IMR-90 (cell line): ENCODE data around the gene WASHC4. TPM values are rescaled to one million over a fixed set of nuclear protein-coding genes. Genes with fewer than 3 reads are reported as not detected.

Experiments
- ATAC-seq: fragments of 200-7000 bp; cut with Tn5 transposase; 2 replicates; pipeline ENCODE4 v1.9.1; 2020; ENCODE audit warnings: low read depth, mild to moderate bottlenecking, moderate library complexity
- BruUV-seq: library from RNA; stranded (reverse); fragments of 400-500 nt; replicated peaks from 2 replicates; lab custom pipeline; 2021; lab: Mats Ljungman, UMichigan
- CTCF ChIA-PET: fragments of 300-600 bp; formaldehyde crosslinking; extraction: SDS; loops from one replicate; lab custom pipeline; 2021; ENCODE audit warnings: antibody characterized with exemption; lab: Yijun Ruan, JAX
- POLR2A ChIA-PET: fragments of 300-600 bp; sonication (Branson Sonifier 250); formaldehyde crosslinking; loops from one replicate; lab custom pipeline; 2022; ENCODE audit warnings: antibody characterized with exemption; ENCODE audit not compliant: unreplicated experiment; lab: Charles Lee
- DNase-seq: peaks from one replicate; pipeline ENCODE4 v3.0.0; 2013
- H2AFZ ChIP-seq: replicated peaks from 2 replicates; pipeline ENCODE3; 2013; ENCODE audit warnings: low read length, mild to moderate bottlenecking; ENCODE audit not compliant: poor library complexity
- H2AK5ac ChIP-seq: 2 replicates; pipeline ENCODE4 v1.6.1; 2013; ENCODE audit warnings: low read depth, low read length, inconsistent platforms
- H2AK9ac ChIP-seq: replicated peaks from 2 replicates; pipeline ENCODE3; 2013; ENCODE audit warnings: mild to moderate bottlenecking, low read depth, low read length, moderate library complexity; ENCODE audit not compliant: poor library complexity
- H2BK120ac ChIP-seq: 2 replicates; pipeline ENCODE4 v1.6.1; 2013; ENCODE audit warnings: low read depth, low read length, inconsistent platforms
- H2BK15ac ChIP-seq: 3 replicates; pipeline ENCODE4 v1.6.1; 2013; ENCODE audit warnings: low read depth, low read length, inconsistent platforms
- H2BK20ac ChIP-seq: 2 replicates; pipeline ENCODE4 v1.6.1; 2013; ENCODE audit warnings: low read depth, mild to moderate bottlenecking, inconsistent platforms, low read length, moderate library complexity
- H2BK5ac ChIP-seq: 2 replicates; pipeline ENCODE4 v1.6.1; 2013; ENCODE audit warnings: mild to moderate bottlenecking, low read depth, low read length, inconsistent platforms; ENCODE audit not compliant: poor library complexity, severe bottlenecking
- H3K14ac ChIP-seq: replicated peaks from 2 replicates; pipeline ENCODE4 v1.6.1; 2013; ENCODE audit warnings: low read depth, low read length, inconsistent platforms
- H3K18ac ChIP-seq: 2 replicates; pipeline ENCODE4 v1.6.1; 2013; ENCODE audit warnings: low read depth, low read length, control low read depth
- H3K23ac ChIP-seq: 2 replicates; pipeline ENCODE4 v1.6.1; 2013; ENCODE audit warnings: low read depth, low read length, inconsistent platforms
- H3K27ac ChIP-seq: 2 replicates; pipeline ENCODE4 v1.5.1; 2013; ENCODE audit warnings: mild to moderate bottlenecking, control low read depth, low read length; ENCODE audit not compliant: insufficient read depth
- H3K27me3 ChIP-seq: 2 replicates; pipeline ENCODE4 v1.6.1; 2013; ENCODE audit warnings: low read length; ENCODE audit not compliant: control insufficient read depth, insufficient read depth
- H3K36me3 ChIP-seq: 2 replicates; pipeline ENCODE4 v1.6.1; 2013; ENCODE audit warnings: low read length, mixed read lengths; ENCODE audit not compliant: control insufficient read depth, insufficient read depth
- H3K4ac ChIP-seq: 2 replicates; pipeline ENCODE4 v1.6.1; 2013; ENCODE audit warnings: low read depth, low read length, inconsistent platforms
- H3K4me1 ChIP-seq: 2 replicates; pipeline ENCODE4 v1.6.1; 2013; ENCODE audit warnings: low read length, mixed read lengths; ENCODE audit not compliant: control insufficient read depth, insufficient read depth
- H3K4me2 ChIP-seq: 2 replicates; pipeline ENCODE4 v1.6.1; 2013; ENCODE audit warnings: low read depth, mild to moderate bottlenecking, control low read depth, low read length, moderate library complexity
- H3K4me3 ChIP-seq: 2 replicates; pipeline ENCODE4 v1.5.1; 2013; ENCODE audit warnings: low read depth, mild to moderate bottlenecking, control low read depth, low read length, moderate library complexity; ENCODE audit not compliant: insufficient read depth
- H3K56ac ChIP-seq: 2 replicates; pipeline ENCODE4 v1.6.1; 2013; ENCODE audit warnings: low read length, inconsistent platforms; ENCODE audit not compliant: insufficient read depth; ENCODE audit errors: extremely low read depth
- H3K79me1 ChIP-seq, 2 experiments: 2 replicates each; pipeline ENCODE4 v1.6.1; 2013; ENCODE audit warnings: low read length in 2 of 2, inconsistent platforms in 1 of 2, low read depth in 1 of 2
- H3K9ac ChIP-seq: 2 replicates; pipeline ENCODE4 v1.6.1; 2013; ENCODE audit warnings: low read depth, low read length, control low read depth
- H3K9me1 ChIP-seq: 2 replicates; pipeline ENCODE4 v1.6.1; 2013; ENCODE audit warnings: low read length, inconsistent platforms; ENCODE audit not compliant: insufficient read depth
- H3K9me3 ChIP-seq: 2 replicates; pipeline ENCODE4 v1.6.1; 2013; ENCODE audit warnings: low read length; ENCODE audit not compliant: control insufficient read depth, insufficient read depth
- H4K20me1 ChIP-seq: 2 replicates; pipeline ENCODE4 v1.6.1; 2013; ENCODE audit warnings: low read length, inconsistent platforms; ENCODE audit not compliant: insufficient read depth
- H4K5ac ChIP-seq: 2 replicates; pipeline ENCODE4 v1.6.1; 2013; ENCODE audit warnings: mild to moderate bottlenecking, low read depth, low read length, control low read depth
- H4K8ac ChIP-seq, 2 experiments: 2 replicates each; pipeline ENCODE4 v1.6.1; 2013; ENCODE audit warnings: low read depth in 2 of 2, low read length in 2 of 2, control low read depth in 1 of 2, inconsistent platforms in 1 of 2
- H4K91ac ChIP-seq: 2 replicates; pipeline ENCODE4 v1.6.1; 2013; ENCODE audit warnings: low read depth, low read length, inconsistent platforms; ENCODE audit not compliant: insufficient read depth
- CEBPB ChIP-seq: IDR thresholded peaks from 2 replicates; pipeline ENCODE4 v1.6.1; 2012; ENCODE audit warnings: low read depth, low read length, improper control_type of control experiment
- CHD1 ChIP-seq: IDR thresholded peaks from 2 replicates; pipeline ENCODE4 v1.6.1; 2012; ENCODE audit warnings: low read depth, low read length, improper control_type of control experiment
- CTCF ChIP-seq: conservative IDR thresholded peaks from 2 replicates; pipeline ENCODE4 v1.5.1; 2012; ENCODE audit warnings: mild to moderate bottlenecking, low read depth, low read length, improper control_type of control experiment
- FOS ChIP-seq: fragments of 150-350 bp; IDR thresholded peaks from 2 replicates; pipeline ENCODE4 v1.6.1; 2016; ENCODE audit warnings: low read depth, low read length
- MAFK ChIP-seq: IDR thresholded peaks from 2 replicates; pipeline ENCODE4 v1.6.1; 2012; ENCODE audit warnings: low read depth, low read length, improper control_type of control experiment
- MAZ ChIP-seq: IDR thresholded peaks from 2 replicates; pipeline ENCODE4 v1.6.1; 2012; ENCODE audit warnings: low read depth, mild to moderate bottlenecking, low read length, improper control_type of control experiment, moderate library complexity, borderline replicate concordance
- NFE2L2 ChIP-seq: fragments of 150-350 bp; IDR thresholded peaks from 2 replicates; pipeline ENCODE4 v1.6.1; 2016; ENCODE audit warnings: low read depth, mild to moderate bottlenecking, low read length
- POLR2A ChIP-seq: IDR thresholded peaks from 2 replicates; pipeline ENCODE4 v1.6.1; 2012; ENCODE audit warnings: mild to moderate bottlenecking, low read depth, low read length
- RAD21 ChIP-seq: IDR thresholded peaks from 2 replicates; pipeline ENCODE4 v1.6.1; 2012; ENCODE audit warnings: low read length, improper control_type of control experiment
- RCOR1 ChIP-seq: IDR thresholded peaks from 2 replicates; pipeline ENCODE4 v1.6.1; 2012; ENCODE audit warnings: mild to moderate bottlenecking, low read length, improper control_type of control experiment; ENCODE audit not compliant: insufficient replicate concordance
- RFX5 ChIP-seq: IDR thresholded peaks from 2 replicates; pipeline ENCODE4 v1.8.0; 2012; ENCODE audit warnings: low read depth, mild to moderate bottlenecking, low read length, moderate library complexity
- SMC3 ChIP-seq: fragments of 150-350 bp; IDR thresholded peaks from 2 replicates; pipeline ENCODE4 v1.6.1; 2016; ENCODE audit warnings: low read depth, mild to moderate bottlenecking, antibody characterized with exemption, low read length, moderate library complexity
- WGBS, 2 experiments: methylation state at CpG; one replicate each; pipeline versions ENCODE4 v1.1.5 to v1.1.7; 2013; ENCODE audit warnings: missing lambda C conversion rate in 2 of 2; ENCODE audit not compliant: insufficient read length in 1 of 2; ENCODE audit errors: extremely low coverage in 2 of 2; 5-methylcytosine and 5-hydroxymethylcytosine counted together
- dilution Hi-C: fragments of 300-500 bp; cut with HindIII; formaldehyde crosslinking; loops from one replicate; pipeline ENCODE4 v1.14.3; 2018; ENCODE audit warnings: low sequenced_read_pairs; ENCODE audit not compliant: unreplicated experiment
- in situ Hi-C: fragments of 300-500 bp; cut with MboI; formaldehyde crosslinking; loops from 3 replicates; pipeline ENCODE4 v1.14.3; 2019; ENCODE audit warnings: low sequenced_read_pairs, inconsistent platforms, mixed read lengths
- intact Hi-C: fragments of 100-400 bp; cut with micrococcal nuclease; formaldehyde crosslinking; loops from 2 replicates; pipeline ENCODE4 v1.10.0; 2022
- polyA plus RNA-seq, 3 experiments: library from polyadenylated mRNA; depleted of rRNA; stranded (reverse); fragments of >200 nt; gene quantifications; 2 replicates each; pipeline ENCODE4 v1.2.3, GENCODE V29; 2012; ENCODE audit warnings: low replicate concordance in 1 of 3
- total RNA-seq: library from RNA; depleted of rRNA; stranded (reverse); fragments of >200 nt; gene quantifications from 2 replicates; pipeline ENCODE4 v1.2.3, GENCODE V29; 2012
- TF ChIP-seq, protein P1 (sequence below): fragments of 150-350 bp; IDR thresholded peaks from 2 replicates; pipeline ENCODE4 v1.6.1; 2017; ENCODE audit warnings: mild to moderate bottlenecking, antibody characterized with exemption, low read length, low read depth

WASHC4 gene
- total and polyA plus RNA-seq, 2 of the 4 experiments (the other 2 are of a cell fraction) = 16.4 to 47.0 TPM

GRCh38 chr12:105142259-105142658 lies 34.7 kb downstream of the WASHC4 start:
- Histone ChIP-seq H4K5ac (no peak overlapping the region), H4K8ac (no peak overlapping the region), H2AK5ac (no peak overlapping the region), H3K23ac (no peak overlapping the region), H2AK9ac (no peak overlapping the region), H3K36me3 (peaks cover 22% of the 10 kb centered on the region), H2AFZ (no peak overlapping the region), H4K91ac (no peak overlapping the region), H3K14ac (no peak overlapping the region), H3K9ac (no peak overlapping the region), H3K56ac (no peak overlapping the region), H3K18ac (no peak overlapping the region), H3K27me3 (no peaks in the 10 kb centered on the region), H2BK120ac (no peak overlapping the region), H3K4me1 (peaks cover under 1% of the 10 kb centered on the region), H4K20me1 (peaks cover under 1% of the 10 kb centered on the region; the same call in 1 of the 2 replicates), H3K27ac (no peak overlapping the region), H2BK5ac (no peak overlapping the region), H3K4ac (no peak overlapping the region), H3K4me3 (no peak overlapping the region), H3K79me1 (peaks cover 3 to 6% of the 10 kb centered on the region in 2 experiments; a peak in 3 of 4 replicates), H3K9me3 (no peaks in the 10 kb centered on the region), H3K4me2 (no peak overlapping the region), H2BK15ac (no peak overlapping the region), H3K9me1 (peaks cover under 1% of the 10 kb centered on the region; the same call in 1 of the 2 replicates), H2BK20ac (no peak overlapping the region)
- intact Hi-C loops = loop anchor here (2.0 kb wide), 1 partner anchor 15 kb away; no protein-coding TSS in a partner anchor
- TF ChIP-seq POLR2A (no peak), RAD21 (no peak), MAFK (no peak), CHD1 (no peak), FOS (no peak), MAZ (no peak), CTCF (no peak), NFE2L2 (no peak), RCOR1 (no peak), SMC3 (no peak), RFX5 (no peak), CEBPB (no peak)
- TF ChIP-seq, protein P1, sequence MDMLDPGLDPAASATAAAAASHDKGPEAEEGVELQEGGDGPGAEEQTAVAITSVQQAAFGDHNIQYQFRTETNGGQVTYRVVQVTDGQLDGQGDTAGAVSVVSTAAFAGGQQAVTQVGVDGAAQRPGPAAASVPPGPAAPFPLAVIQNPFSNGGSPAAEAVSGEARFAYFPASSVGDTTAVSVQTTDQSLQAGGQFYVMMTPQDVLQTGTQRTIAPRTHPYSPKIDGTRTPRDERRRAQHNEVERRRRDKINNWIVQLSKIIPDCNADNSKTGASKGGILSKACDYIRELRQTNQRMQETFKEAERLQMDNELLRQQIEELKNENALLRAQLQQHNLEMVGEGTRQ = no peak
- dilution Hi-C loops = no loop called here
- no peak for ATAC-seq
- DNase-seq = no peak
- in situ Hi-C loops = no loop called here
- no CpG with 5 or more reads among the region's 3 CpGs for WGBS, 2 experiments
- BruUV-seq = no TSS peak
- ChIA-PET POLR2A (no interaction called here), CTCF (no interaction called here)
